Stimulated activated CD4-positive, alpha-beta T cell treated with anti-CD3 and anti-CD28 coated beads, Interleukin-1b, Interleukin-23, amount 100 ng/mL, for 1 hour (primary cell): ENCODE data around the gene TOGARAM1.

Experiments
- DNase-seq, 2 donors: peaks; one replicate each; pipeline ENCODE4 v3.0.0-alpha.2; 2020; ENCODE audit warnings: low read depth in 2 of 2

TOGARAM1 gene

GRCh38 chr14:45094275-45094674 is 132.3 kb downstream of the TOGARAM1 start:
- no peak for DNase-seq

- no peak for DNase-seq
Observed at GRCh38 chr14:45095143-45095542, 133.2 kb downstream of the TOGARAM1 start.

- no peak for DNase-seq
Observed at GRCh38 chr14:45096218-45096617, 134.2 kb downstream of the TOGARAM1 start.

DNA sequence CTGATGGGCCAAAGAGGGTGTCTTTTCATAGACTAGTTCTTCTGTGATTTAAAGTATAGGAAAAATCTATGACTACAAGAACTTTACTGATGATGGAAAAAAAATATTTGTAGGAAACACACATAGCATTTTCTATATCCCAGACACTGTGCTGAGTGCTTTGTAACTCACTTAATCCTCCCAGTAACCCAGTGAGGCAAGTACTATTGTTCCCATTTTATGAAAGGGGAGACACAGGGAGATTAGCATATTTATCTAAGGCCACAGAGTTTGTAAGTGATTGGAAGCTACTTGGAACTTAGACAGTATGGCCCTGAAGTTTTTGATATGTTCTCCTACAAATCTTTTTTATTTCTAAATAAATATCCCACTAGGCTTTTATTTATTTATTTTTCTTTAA is 141.8 kb downstream of the TOGARAM1 start:
- DNase-seq = no peak

- DNase-seq = no peak
Observed at GRCh38 chr14:45104561-45104960, 142.6 kb downstream of the TOGARAM1 start.

GRCh38 chr14:45112896-45113781 is 151.1 kb downstream of the TOGARAM1 start:
- no peak for DNase-seq

- no peak for DNase-seq
Observed at GRCh38 chr14:45114327-45114726, 152.3 kb downstream of the TOGARAM1 start.

DNA sequence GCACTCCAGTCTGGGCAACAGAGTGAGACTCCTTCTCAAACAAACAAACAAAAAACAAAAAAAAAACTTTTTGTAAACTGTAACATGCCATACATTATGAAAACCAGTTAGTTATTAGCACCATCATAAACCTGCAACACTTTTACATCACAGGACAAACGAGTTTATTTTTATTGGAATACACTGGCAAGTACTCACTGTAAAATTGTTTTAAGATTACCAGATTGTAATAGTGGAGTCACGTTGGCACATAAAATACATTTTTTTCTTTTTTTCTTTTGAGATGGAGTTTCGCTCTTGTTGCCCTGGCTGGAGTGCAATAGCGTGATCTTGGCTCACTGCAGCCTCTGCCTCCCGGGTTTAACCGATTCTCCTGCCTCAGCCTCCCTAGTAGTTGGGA is 156.6 kb downstream of the TOGARAM1 start:
- no peak for DNase-seq

DNA sequence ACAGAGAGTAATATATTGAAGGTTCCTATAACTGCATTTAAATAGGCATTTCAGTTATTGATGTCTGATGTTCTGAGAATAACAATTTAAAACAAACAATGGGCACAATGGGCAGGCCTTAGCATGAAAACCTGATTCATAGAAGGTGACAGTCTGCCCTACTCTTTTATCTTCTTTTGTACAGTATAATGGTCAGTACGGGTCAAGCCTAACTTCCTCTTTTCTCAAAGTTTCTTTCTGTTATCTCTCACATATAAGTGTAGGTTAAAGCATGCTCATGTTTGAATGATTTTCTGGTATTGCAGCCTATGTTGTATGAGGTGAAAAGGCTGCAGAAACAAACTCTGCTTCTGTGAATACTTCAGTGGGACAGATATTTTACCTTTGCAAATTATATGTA is 158.1 kb downstream of the TOGARAM1 start:
- no peak for DNase-seq

DNA sequence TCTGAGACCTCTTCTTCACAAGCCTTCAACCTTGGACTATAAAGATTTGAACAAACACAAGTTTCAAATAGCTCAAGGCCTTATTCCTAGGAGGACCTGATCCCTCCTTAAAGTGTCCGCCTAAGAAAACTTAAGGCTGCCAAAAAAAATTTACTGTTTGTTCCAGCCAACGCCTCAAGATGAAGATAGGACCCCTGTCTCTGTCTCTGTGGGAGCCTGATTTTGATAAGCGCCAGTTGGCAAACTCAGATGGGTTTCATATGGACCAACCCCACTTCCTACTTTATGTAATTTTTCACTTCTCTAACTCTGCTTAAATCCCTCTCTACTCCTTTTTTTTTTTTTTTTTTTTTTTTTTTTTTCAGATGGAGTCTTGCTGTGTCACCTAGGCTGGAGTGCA is 161.3 kb downstream of the TOGARAM1 start:
- DNase-seq = no peak
